Thyroid gland (tissue), 4 donors: ENCODE results near the gene LHPP. TPM values are rescaled to one million over a fixed set of nuclear protein-coding genes. Genes with fewer than 3 reads are reported as not detected.

Experiments used
- DNase-seq, 2 donors: peaks; one replicate each; pipeline ENCODE4 v3.0.0-alpha.2; 2019
- H3K27ac ChIP-seq, 3 donors: fragments of 200-600 bp; sonication (generic); 1 replicate in 2 of 3; 2 replicates in 1 of 3; pipeline ENCODE4 v1.5.1; 2016 to 2019; ENCODE audit warnings: mild to moderate bottlenecking in 1 of 3, moderate library complexity in 1 of 3
- H3K27me3 ChIP-seq: fragments of 200-600 bp; sonication (generic); one replicate; pipeline ENCODE4 v1.5.1; 2019
- H3K36me3 ChIP-seq, 2 donors: fragments of 200-600 bp; sonication (generic); one replicate each; pipeline ENCODE4 v1.5.1; 2016 to 2019
- H3K4me1 ChIP-seq, 2 donors: fragments of 200-600 bp; sonication (generic); one replicate each; pipeline ENCODE4 v1.5.1; 2017 to 2019
- H3K4me3 ChIP-seq, 3 donors: fragments of 200-600 bp; sonication (generic); replicated peaks in 1 of 3; 1 replicate in 2 of 3; 2 replicates in 1 of 3; pipeline ENCODE4 v1.5.1; 2016; ENCODE audit warnings: mild to moderate bottlenecking in 1 of 3
- H3K9me3 ChIP-seq: fragments of 200-600 bp; sonication (generic); one replicate; pipeline ENCODE4 v1.5.1; 2017
- POLR2A ChIP-seq, 2 donors: fragments of 450-650 bp; IDR thresholded peaks; one replicate each; pipeline ENCODE4 v1.6.1; 2017; ENCODE audit warnings: antibody characterized with exemption in 2 of 2, mild to moderate bottlenecking in 2 of 2, moderate library complexity in 1 of 2
- WGBS, 2 donors: methylation state at CpG; one replicate each; pipeline ENCODE4 v1.1.5; 2017; 5-methylcytosine and 5-hydroxymethylcytosine counted together
- intact Hi-C: fragments of 100-400 bp; cut with DNase I; formaldehyde crosslinking; loops from one replicate; pipeline ENCODE4 v1.15.1; 2023
- total RNA-seq, 4 donors: library from RNA; depleted of rRNA; stranded (reverse); fragments of >200 nt; gene quantifications; one replicate each; pipeline ENCODE4 v1.2.3, GENCODE V29; 2016
- TF ChIP-seq, protein P1 (sequence below), 6 experiments: fragments of 200-600 bp in 3 of 6; fragments of 450-650 bp in 3 of 6; sonication (generic) in 3 of 6; IDR thresholded peaks; one replicate each; pipeline ENCODE4 v1.5.1; 2016 to 2019; ENCODE audit warnings: antibody characterized with exemption in 6 of 6, mild to moderate bottlenecking in 2 of 6, inconsistent platforms in 1 of 6, moderate library complexity in 1 of 6

LHPP gene
- total RNA-seq, 4 donors from 2014 or later = 8.3 to 69.9 (median 48.3) TPM

GRCh38 chr10:124491105-124491504 lies 29.5 kb downstream of the LHPP start:
- no peak overlapping the region for H3K4me3 ChIP-seq
- TF ChIP-seq POLR2A (IDR thresholded peaks at IDR 0.05) = no peak
- TF ChIP-seq, protein P1, sequence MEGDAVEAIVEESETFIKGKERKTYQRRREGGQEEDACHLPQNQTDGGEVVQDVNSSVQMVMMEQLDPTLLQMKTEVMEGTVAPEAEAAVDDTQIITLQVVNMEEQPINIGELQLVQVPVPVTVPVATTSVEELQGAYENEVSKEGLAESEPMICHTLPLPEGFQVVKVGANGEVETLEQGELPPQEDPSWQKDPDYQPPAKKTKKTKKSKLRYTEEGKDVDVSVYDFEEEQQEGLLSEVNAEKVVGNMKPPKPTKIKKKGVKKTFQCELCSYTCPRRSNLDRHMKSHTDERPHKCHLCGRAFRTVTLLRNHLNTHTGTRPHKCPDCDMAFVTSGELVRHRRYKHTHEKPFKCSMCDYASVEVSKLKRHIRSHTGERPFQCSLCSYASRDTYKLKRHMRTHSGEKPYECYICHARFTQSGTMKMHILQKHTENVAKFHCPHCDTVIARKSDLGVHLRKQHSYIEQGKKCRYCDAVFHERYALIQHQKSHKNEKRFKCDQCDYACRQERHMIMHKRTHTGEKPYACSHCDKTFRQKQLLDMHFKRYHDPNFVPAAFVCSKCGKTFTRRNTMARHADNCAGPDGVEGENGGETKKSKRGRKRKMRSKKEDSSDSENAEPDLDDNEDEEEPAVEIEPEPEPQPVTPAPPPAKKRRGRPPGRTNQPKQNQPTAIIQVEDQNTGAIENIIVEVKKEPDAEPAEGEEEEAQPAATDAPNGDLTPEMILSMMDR (IDR thresholded peaks at IDR 0.05) = no peak
- 95 to 98% methylated on average over 9 of the region's 9 CpGs for WGBS, 2 donors
- no peak overlapping the region for H3K27ac ChIP-seq
- H3K4me1 ChIP-seq = peaks cover 6 to 9% of the 10 kb centered on the region in 2 donors
- no peak for DNase-seq
- no peaks in the 10 kb centered on the region for H3K36me3 ChIP-seq
- no peaks in the 10 kb centered on the region for H3K27me3 ChIP-seq
- intact Hi-C loops = no loop called here
- H3K9me3 ChIP-seq = no peaks in the 10 kb centered on the region

GRCh38 chr10:124492266-124492665 lies 30.6 kb downstream of the LHPP start:
- H3K4me1 ChIP-seq = peaks cover 11 to 12% of the 10 kb centered on the region in 2 donors
- WGBS, 2 donors = 93 to 94% methylated on average over 8 of the region's 8 CpGs
- no peaks in the 10 kb centered on the region for H3K36me3 ChIP-seq
- TF ChIP-seq, protein P1 (IDR thresholded peaks at IDR 0.05) = no peak
- no peak for TF ChIP-seq POLR2A (IDR thresholded peaks at IDR 0.05)
- H3K4me3 ChIP-seq = no peak overlapping the region
- DNase-seq = no peak
- intact Hi-C loops = no loop called here
- no peaks in the 10 kb centered on the region for H3K9me3 ChIP-seq
- no peak overlapping the region for H3K27ac ChIP-seq
- no peaks in the 10 kb centered on the region for H3K27me3 ChIP-seq

DNA sequence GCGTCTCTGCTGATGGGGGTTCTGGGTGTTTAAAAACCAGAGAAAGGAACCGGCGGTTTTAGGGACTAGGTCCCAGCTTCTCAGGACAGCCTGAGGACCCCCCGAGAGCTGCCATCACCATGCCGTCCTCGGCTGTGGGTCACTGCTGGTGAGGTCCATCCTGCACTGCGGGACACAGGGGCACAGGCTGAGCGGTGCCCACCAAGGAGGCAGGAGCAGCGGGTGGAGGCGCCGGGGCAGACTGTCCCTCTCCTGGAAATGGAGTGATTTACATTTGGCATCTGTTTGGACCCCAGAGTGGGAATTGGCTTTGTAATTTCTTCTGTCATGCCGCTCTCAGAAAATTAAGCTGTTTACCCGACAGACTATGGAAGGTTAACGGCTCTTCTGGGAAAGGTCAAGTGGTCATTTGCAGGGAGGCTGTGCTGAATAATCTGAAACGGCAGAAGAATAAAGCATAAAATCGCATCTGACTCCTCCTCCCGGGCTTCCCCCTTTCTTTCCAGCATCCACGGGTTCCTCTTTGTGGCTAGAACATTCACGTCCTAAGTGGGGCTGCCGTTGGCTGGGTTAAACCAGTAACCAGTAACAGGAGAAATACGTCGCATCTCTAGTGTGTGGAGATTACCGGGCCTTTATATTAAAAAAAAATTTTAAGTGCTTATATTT lies 31.7 kb downstream of the LHPP start:
- Histone ChIP-seq H3K9me3 (no peaks in the 10 kb centered on the region), H3K36me3 (no peaks in the 10 kb centered on the region), H3K27ac (no peak overlapping the region), H3K4me3 (no peak overlapping the region), H3K4me1 (peaks cover 15 to 20% of the 10 kb centered on the region in 2 donors), H3K27me3 (no peaks in the 10 kb centered on the region)
- intact Hi-C loops = no loop called here
- TF ChIP-seq, protein P1 (IDR thresholded peaks at IDR 0.05) = no peak
- DNase-seq = no peak
- WGBS, 2 donors = 64 to 76% methylated on average over 18 to 23 of the region's 23 CpGs

DNA sequence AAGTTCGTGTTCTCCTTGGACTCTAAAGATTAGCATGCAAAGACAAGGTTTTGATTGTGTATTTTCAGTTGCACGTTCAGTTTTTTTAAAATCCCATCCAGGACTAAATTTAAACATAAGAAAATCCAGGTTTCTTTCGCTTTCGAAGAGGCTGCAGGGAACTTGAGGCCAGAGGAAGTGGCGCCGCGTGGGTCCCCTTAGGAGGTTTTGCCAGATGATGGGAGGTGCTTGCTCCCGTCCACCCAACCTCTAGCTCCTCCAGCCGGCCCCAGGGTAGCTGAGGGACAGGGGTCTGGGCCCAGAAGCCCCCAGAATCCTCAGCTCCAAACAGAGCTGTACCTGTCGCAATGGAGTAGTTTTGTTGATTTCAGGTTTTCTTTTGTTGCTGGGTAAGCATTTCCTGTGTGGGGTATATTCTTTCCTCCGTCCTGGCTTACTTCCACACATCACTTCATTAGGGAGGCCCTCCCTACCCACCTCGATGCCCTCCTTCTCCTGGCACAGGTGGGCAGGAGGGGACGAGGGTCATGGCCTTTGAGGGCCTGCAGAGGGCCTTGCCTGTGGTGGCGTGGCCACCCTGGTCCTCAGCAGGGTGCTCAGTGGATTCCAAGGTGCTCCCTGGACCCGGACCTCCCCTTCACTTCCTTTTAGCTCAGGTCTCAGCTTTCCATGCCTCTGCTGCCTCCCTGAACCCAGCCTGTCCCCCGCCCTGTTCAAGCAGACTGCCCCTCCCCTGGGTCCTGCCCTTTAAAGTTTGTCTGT lies 32.6 kb downstream of the LHPP start:
- no peak overlapping the region for H3K4me3 ChIP-seq
- DNase-seq = no peak
- peaks cover 13 to 28% of the 10 kb centered on the region in 2 donors for H3K4me1 ChIP-seq
- intact Hi-C loops = no loop called here
- H3K27me3 ChIP-seq = no peaks in the 10 kb centered on the region
- no peak overlapping the region for H3K27ac ChIP-seq
- no peak for TF ChIP-seq POLR2A (IDR thresholded peaks at IDR 0.05)
- TF ChIP-seq, protein P1 (IDR thresholded peaks at IDR 0.05) = no peak
- no peaks in the 10 kb centered on the region for H3K9me3 ChIP-seq
- whole genome bisulfite sequencing, 2 donors = 79 to 83% methylated on average over 16 of the region's 16 CpGs
- no peaks in the 10 kb centered on the region for H3K36me3 ChIP-seq

DNA sequence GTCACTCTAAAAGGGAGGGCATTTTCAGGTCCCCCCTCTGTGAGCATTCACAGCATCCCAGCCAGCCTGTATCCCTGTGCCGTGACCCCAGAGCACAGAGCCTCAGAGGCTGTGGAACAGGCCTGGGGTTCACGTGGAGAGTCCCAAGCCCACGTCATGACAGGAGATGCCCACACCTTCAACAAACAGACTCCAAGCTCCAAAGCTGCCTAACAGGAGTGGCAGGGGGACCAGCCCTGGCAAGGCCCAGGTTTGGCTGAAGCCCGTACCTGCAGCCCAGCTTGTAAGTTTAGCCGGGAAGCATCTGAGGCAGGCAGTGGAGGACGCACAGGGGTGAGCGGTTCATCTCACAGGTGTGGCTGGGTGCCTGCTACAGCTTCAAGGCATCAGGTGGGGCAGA lies 33.5 kb downstream of the LHPP start:
- Histone ChIP-seq H3K27me3 (no peaks in the 10 kb centered on the region), H3K4me1 (peaks cover 13 to 29% of the 10 kb centered on the region in 2 donors), H3K36me3 (no peaks in the 10 kb centered on the region), H3K4me3 (no peak overlapping the region), H3K27ac (no peak overlapping the region), H3K9me3 (no peaks in the 10 kb centered on the region)
- DNase-seq = no peak
- TF ChIP-seq POLR2A (IDR thresholded peaks at IDR 0.05) = no peak
- TF ChIP-seq, protein P1 (IDR thresholded peaks at IDR 0.05) = no peak
- 93 to 100% methylated on average over 1 to 5 of the region's 7 CpGs for WGBS, 2 donors
- intact Hi-C loops = no loop called here
